GM11168 (cell line): ENCODE measurements around the gene DSP.

Source experiments
- in situ Hi-C: fragments of 300-500 bp; cut with MboI; formaldehyde crosslinking; loops from one replicate; pipeline ENCODE4 v1.12.0; 2022; ENCODE audit warnings: low sequenced_read_pairs; ENCODE audit not compliant: unreplicated experiment

Gene DSP

GRCh38 chr6:7559196-7559595 lies 17.7 kb downstream of the DSP start:
- in situ Hi-C loops = no loop called here

DNA sequence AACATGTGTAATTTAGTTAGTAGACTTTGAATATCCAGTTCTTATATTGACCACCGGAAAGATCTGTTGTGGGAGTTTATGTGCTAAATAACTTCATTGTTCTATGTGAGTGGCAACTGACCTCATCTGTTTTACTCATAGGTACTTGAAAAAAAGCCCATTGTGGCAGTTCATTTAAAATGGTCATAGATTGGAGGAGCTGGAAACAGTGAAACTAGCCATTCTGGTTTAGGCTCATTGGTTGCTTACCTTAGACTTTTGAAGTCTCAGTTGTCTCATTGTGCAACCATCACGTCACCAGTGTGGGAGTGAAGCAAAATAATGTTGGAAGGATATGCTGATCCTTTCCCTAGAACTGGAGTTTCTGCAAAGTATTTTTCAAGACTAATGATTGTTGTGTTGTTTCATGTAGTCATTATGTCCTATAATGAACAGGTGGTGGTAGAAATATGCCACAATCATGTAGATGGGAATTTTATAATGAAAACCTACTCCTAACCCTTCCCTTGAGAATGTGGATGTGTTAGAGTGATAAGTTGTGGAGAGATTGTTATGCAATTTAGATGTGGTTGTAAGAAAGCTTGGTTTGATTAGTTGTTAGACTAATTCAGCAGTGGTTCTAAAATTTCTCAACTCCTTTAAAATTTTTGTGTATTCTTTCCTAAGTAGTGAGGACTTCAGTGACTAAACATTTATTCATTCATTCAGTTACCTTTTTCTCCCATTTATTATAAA lies 18.3 kb downstream of the DSP start:
- in situ Hi-C loops = no loop called here

- in situ Hi-C loops = no loop called here
These were observed 19.9 kb downstream of the DSP start for GRCh38 chr6:7561153-7561964.

- in situ Hi-C loops = no loop called here
These were observed 21.3 kb downstream of the DSP start for GRCh38 chr6:7562769-7563168.

GRCh38 chr6:7566107-7566506 lies 24.6 kb downstream of the DSP start:
- in situ Hi-C loops = no loop called here

DNA sequence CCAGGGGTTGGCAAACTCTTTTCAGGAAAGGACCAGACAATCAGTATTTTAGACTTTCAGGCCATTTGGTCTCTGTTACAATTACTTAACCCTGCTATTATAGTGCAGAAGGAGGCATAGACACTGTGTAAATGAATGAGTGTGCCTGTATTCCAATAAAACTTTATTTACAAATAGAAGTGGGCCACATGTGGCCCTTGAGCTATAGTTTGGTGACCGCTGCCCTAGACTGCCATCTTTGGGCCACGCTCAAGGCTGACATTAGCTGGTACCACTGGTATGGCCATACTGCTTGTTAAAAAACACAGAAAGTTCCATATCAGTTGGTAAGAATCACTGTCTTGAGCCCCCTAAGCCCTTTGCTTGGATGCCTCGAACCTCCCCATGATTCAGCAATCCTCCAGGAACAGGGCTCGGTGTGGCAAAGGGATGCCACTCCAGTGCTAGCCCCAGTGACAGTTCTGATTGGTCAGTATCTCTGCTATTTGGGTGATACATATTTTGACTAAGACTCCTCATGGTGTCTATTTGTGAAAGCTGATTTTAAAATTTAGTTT lies 25.2 kb downstream of the DSP start:
- in situ Hi-C loops = no loop called here

DNA sequence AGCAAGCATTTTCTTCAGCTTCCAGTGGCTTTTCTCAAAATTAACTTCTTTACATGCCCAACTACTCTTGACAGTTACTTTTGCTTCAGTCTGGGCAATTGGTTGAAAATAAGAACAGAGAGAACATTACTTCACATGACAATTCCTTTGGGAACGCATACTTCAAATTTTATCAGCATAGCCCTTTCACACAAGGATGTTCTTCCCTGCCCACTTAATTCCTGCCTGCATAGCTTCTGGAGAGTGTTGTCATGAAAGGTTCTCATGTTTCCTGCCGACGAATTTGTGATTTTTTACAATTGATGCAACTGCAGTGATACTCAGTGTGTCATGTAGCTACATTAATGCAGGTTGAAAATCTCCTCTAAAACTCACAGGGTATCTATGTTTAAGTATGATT lies 26.6 kb downstream of the DSP start:
- in situ Hi-C loops = no loop called here

- in situ Hi-C loops = no loop called here
These were observed 27.6 kb downstream of the DSP start for GRCh38 chr6:7569082-7569481.

DNA sequence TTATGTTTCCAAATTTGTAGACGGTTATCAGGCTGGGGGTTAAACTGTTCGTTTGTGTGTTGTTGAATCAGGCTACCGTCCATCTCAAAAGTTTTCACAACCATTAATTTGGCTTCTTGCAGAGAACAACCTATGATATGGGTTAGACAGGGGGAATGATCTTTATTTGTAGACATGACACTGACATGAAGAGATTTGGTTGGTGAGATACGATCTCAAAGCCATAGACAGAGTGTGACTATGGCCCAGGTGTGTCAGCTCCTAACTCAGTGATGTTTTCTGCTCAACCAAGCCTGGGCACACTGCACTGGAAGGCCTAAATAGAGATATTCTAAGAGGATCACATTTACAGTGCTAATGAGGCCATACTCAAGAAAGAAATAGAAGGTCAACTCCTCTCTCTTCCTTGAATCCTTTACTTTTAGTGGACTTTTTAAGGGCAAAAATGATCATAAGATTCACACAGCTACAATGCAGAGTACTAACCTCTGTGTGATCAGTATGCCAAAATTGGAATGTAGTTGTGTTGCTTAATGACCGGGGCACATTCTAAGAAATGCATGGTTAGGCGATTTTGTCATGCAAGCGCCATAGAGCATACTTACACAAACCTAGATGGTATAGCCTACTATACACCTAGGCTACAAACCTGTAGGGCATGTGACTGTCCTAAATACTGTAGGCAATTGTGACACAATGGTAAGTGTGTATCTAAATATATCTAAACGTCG lies 30.9 kb downstream of the DSP start:
- in situ Hi-C loops = no loop called here

- in situ Hi-C loops = no loop called here
These were observed 33.0 kb downstream of the DSP start for GRCh38 chr6:7574500-7574899.

GRCh38 chr6:7578516-7578915 lies 37.0 kb downstream of the DSP start:
- in situ Hi-C loops = no loop called here

DNA sequence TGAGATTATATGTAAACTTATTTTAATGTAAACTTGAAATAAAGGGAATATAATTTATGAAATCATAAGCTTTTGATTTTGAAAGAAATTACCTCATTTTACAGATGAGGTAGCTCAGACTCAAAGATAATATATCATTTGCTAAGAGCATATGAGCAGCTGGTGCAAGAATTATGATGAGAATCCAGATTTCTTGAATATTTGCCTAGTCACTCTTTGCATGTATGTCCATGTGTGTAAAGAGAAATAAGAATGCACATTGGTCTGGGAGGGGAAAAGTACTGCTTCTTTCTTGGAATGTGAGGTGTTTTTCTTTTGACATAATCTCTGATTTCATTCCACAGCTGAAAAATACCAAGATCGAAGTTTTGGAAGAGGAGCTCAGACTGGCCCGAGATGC lies 37.5 kb downstream of the DSP start:
- in situ Hi-C loops = no loop called here

- in situ Hi-C loops = no loop called here
These were observed 38.4 kb downstream of the DSP start for GRCh38 chr6:7579851-7580250.

GRCh38 chr6:7580537-7580926 lies 39.1 kb downstream of the DSP start:
- in situ Hi-C loops = no loop called here

- in situ Hi-C loops = no loop called here
These were observed 39.6 kb downstream of the DSP start for GRCh38 chr6:7580927-7581618.

DNA sequence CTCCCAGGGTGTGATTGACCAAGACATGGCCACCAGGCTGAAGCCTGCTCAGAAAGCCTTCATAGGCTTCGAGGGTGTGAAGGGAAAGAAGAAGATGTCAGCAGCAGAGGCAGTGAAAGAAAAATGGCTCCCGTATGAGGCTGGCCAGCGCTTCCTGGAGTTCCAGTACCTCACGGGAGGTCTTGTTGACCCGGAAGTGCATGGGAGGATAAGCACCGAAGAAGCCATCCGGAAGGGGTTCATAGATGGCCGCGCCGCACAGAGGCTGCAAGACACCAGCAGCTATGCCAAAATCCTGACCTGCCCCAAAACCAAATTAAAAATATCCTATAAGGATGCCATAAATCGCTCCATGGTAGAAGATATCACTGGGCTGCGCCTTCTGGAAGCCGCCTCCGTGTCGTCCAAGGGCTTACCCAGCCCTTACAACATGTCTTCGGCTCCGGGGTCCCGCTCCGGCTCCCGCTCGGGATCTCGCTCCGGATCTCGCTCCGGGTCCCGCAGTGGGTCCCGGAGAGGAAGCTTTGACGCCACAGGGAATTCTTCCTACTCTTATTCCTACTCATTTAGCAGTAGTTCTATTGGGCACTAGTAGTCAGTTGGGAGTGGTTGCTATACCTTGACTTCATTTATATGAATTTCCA lies 43.9 kb downstream of the DSP start:
- in situ Hi-C loops = no loop called here

DNA sequence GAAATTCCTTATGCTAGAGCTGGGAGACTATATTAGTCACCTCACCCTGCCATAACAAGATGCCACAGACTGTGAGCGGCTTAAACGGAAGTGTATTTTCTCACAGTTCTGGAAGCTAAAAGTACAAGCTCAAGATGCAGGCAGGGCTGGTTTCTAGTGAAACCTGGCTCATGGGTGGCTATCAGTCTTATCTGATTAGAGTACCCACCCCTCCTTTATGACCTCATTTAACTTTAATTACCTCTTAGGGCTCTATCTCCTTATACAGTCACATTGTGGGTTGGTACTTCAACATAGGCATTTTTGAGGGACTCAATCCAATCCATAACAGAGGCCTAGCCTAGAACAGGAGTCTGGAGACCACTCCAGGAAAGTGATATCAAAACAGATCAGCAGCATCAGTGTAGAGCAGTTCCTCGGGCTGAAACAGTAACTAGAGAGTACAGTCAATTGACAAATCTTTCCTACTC lies 46.2 kb downstream of the DSP start:
- in situ Hi-C loops = no loop called here

GRCh38 chr6:7588506-7588905 lies 47.0 kb downstream of the DSP start:
- in situ Hi-C loops = no loop called here

DNA sequence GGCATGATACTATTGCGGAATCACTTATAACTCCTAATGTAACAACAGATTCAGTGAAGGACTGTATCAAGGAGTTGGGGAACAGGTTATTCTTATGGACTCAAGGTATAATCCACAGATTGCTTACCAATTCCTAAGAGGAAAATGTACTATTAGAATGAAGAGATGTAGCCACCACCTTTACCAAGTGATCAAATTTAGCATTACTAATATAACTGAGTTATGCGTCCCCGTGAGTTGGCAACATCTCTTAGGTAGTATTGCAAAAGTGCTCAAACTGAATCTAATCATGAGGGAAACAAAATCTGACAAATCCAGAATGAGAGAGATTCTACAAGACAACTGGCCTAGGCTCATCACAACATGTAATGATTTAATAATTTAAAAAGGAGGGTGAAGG lies 47.8 kb downstream of the DSP start:
- in situ Hi-C loops = no loop called here
